GM12801 (cell line): ENCODE results near the gene LPCAT3.

ENCODE experiments used
- TF ChIP-seq, protein P1 (sequence below): IDR thresholded peaks from one replicate; pipeline ENCODE4 v1.5.1; 2011; ENCODE audit warnings: control low read depth; ENCODE audit not compliant: insufficient read length; ENCODE audit errors: extremely low read depth

Gene LPCAT3

DNA sequence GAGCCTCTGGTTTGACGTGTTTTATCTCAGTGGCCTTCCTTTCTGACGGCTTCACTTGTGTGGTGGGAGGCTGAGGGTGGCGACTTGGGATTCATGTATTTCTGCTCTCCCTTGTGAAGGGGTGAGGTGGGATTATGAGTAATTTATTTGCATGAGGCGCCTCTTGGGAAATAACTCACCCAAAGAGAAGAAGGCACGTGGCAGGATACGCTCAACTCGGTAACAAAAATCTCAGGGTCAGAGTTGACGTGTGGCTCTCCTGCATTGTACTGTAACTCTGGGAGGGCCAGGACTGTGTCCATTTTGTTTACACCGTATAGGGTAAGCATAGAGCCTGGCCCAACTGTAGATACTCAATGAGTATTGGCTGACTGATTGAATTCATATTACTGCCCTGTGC, 27.6 kb upstream of the LPCAT3 start:
- TF ChIP-seq, protein P1, sequence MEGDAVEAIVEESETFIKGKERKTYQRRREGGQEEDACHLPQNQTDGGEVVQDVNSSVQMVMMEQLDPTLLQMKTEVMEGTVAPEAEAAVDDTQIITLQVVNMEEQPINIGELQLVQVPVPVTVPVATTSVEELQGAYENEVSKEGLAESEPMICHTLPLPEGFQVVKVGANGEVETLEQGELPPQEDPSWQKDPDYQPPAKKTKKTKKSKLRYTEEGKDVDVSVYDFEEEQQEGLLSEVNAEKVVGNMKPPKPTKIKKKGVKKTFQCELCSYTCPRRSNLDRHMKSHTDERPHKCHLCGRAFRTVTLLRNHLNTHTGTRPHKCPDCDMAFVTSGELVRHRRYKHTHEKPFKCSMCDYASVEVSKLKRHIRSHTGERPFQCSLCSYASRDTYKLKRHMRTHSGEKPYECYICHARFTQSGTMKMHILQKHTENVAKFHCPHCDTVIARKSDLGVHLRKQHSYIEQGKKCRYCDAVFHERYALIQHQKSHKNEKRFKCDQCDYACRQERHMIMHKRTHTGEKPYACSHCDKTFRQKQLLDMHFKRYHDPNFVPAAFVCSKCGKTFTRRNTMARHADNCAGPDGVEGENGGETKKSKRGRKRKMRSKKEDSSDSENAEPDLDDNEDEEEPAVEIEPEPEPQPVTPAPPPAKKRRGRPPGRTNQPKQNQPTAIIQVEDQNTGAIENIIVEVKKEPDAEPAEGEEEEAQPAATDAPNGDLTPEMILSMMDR, result no peak

- TF ChIP-seq, protein P1, result no peak
Observed at GRCh38 chr12:7042842-7043241, 24.6 kb upstream of the LPCAT3 start.

- TF ChIP-seq, protein P1, result no peak
Observed at GRCh38 chr12:7039403-7039802, 21.1 kb upstream of the LPCAT3 start.

DNA sequence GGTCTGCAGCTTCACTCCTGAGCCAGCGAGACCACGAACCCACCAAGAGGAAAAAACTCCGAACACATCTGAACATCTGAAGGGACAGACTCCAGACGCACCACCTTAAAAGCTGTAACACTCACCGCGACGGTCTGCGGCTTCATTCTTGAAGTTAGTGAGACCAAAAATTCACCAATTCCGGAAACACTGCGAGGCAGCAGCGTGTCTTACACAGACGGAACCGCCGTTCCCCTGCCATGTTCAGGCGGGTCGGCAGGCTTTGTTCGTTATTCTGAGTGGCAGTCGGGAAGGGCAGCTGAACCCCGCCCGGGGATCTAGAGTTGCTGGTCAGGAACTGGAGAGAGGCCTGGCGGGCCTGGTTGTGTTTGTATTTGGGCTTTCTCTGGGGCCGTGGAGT, 20.3 kb upstream of the LPCAT3 start:
- TF ChIP-seq, protein P1, result no peak

GRCh38 chr12:7035463-7035862, 17.2 kb upstream of the LPCAT3 start:
- TF ChIP-seq, protein P1, result no peak

GRCh38 chr12:7034464-7034863, 16.2 kb upstream of the LPCAT3 start:
- TF ChIP-seq, protein P1, result no peak

- TF ChIP-seq, protein P1, result no peak
Observed at GRCh38 chr12:7032990-7033389, 14.7 kb upstream of the LPCAT3 start.

- TF ChIP-seq, protein P1, result no peak
Observed at GRCh38 chr12:7031306-7031705, 13.0 kb upstream of the LPCAT3 start.
